Measurements from ENCODE around the gene RCC1. TPM values are rescaled to one million over a fixed set of nuclear protein-coding genes. Genes with fewer than 3 reads are reported as not detected.
A peak's percentile ranks its signal among the peaks of the same experiment; 100 is the strongest.

Gene RCC1
- total and polyA plus RNA-seq, 2 donors (not counting 1 experiment from before 2014, with no cell fraction given), result 16.4 to 63.6 TPM

DNA sequence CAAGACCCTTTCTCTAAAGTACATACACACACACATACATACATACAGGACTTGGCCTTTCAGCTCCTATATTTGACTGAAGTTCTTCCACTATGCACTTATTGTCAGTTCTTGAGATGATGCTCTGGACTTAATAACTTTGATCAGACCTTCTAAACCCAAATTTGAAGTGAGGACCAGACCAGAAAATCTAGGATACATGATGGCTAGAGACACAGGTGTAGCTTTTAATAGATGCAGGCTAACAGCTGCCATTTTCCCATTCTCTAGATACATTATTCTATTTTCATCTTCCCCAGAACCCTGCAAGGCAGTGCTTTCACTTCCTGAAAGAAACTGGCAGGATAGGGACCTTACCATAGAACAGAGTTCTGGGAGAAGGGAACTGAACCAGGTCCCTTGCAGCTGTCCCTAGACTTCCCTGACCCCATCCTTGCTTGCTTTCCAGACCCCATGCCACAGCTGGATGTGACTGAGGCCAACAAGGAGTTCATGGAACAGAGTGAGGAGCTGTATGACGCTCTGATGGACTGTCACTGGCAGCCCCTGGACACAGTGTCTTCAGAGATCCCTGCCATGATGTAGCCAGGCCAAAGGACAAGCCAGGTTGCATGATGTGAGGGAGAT, 71.3 kb downstream of the RCC1 start:
- Histone ChIP-seq H2AFZ (ENCODE audit: low read length) (no peak overlapping the region), H3K27ac (ENCODE audit: insufficient read depth, low read length) (no peak overlapping the region), H4K20me1 (ENCODE audit: control insufficient read depth, extremely low read depth, insufficient read depth, low read length) (peaks cover 3% of the 10 kb centered on the region), H3K36me3 (ENCODE audit: control insufficient read depth, insufficient read depth, low read length) (peaks cover 13% of the 10 kb centered on the region), H3K4me1 (ENCODE audit: control insufficient read depth, extremely low read depth, insufficient read depth, low read length) (peaks cover 10% of the 10 kb centered on the region), H3K4me3 (replicated peaks in 1 of 4; ENCODE audit: control extremely low read depth in 1 of 4, insufficient read depth in 1 of 4, low read depth in 3 of 4, low read length in 4 of 4) (no peak overlapping the region), H3K9ac (ENCODE audit: insufficient read depth, low read length) (no peak overlapping the region), H3K4me2 (ENCODE audit: extremely low read depth, insufficient read depth, low read length) (no peak overlapping the region), H3K27me3 (ENCODE audit: control insufficient read depth, insufficient read depth, low read length) (no peaks in the 10 kb centered on the region), H3K79me2 (ENCODE audit: control insufficient read depth, insufficient read depth, low read length) (peaks cover 31% of the 10 kb centered on the region), H3K9me3 (ENCODE audit: control insufficient read depth, insufficient read depth, low read depth, low read length) (no peaks in the 10 kb centered on the region)
- TF ChIP-seq, protein P1, sequence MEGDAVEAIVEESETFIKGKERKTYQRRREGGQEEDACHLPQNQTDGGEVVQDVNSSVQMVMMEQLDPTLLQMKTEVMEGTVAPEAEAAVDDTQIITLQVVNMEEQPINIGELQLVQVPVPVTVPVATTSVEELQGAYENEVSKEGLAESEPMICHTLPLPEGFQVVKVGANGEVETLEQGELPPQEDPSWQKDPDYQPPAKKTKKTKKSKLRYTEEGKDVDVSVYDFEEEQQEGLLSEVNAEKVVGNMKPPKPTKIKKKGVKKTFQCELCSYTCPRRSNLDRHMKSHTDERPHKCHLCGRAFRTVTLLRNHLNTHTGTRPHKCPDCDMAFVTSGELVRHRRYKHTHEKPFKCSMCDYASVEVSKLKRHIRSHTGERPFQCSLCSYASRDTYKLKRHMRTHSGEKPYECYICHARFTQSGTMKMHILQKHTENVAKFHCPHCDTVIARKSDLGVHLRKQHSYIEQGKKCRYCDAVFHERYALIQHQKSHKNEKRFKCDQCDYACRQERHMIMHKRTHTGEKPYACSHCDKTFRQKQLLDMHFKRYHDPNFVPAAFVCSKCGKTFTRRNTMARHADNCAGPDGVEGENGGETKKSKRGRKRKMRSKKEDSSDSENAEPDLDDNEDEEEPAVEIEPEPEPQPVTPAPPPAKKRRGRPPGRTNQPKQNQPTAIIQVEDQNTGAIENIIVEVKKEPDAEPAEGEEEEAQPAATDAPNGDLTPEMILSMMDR (conservative IDR thresholded peaks at IDR 0.05 in 1 of 2, IDR thresholded peaks at IDR 0.05 in 1 of 2; ENCODE audit: low read depth in 1 of 2, low read length in 2 of 2), result no peak
- TF ChIP-seq EZH2 (IDR thresholded peaks at IDR 0.05; ENCODE audit: low read length, missing control alignments), result no peak
- DNase-seq (ENCODE audit: low read depth in 2 of 2), result no peak

DNA sequence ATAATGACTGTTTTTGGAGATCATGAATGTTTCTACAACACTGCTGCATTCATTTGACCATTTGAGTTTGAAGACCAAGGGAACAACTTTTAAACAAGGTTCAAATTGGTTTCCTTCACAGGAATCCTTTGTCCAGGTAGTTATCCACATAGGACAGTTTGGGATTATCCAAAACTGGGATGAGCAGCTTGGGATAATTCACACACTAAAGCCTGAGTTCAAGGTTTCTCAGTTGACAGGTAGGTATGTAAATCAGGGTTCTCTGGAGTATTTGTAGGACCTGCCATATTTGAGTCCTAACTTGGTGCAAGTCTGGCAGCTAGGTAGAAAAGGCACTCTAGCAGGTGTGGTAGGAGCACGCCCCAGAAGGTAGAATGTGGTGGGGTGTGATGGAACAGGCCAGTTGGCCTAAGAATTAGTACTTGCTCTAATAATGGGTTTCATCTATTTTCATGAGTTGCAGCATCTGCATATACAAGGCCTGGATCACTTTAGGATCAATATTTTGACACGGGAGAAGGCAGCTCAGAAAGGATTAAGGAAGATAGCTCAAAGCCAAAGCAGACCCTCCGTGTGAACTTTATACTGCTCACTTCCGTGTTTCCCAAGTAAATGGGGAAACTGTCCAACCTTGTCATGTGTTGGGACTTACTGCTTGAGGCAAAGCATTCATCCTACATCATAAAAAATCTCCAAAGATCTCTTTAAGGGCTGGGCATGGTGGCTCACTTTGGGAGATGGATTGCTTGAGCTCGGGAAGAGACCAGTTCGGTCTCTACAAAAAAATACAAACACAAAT, 72.1 kb downstream of the RCC1 start:
- no peak for TF ChIP-seq EZH2 (IDR thresholded peaks at IDR 0.05; ENCODE audit: low read length, missing control alignments)
- TF ChIP-seq, protein P1 (conservative IDR thresholded peaks at IDR 0.05 in 1 of 2, IDR thresholded peaks at IDR 0.05 in 1 of 2; ENCODE audit: low read depth in 1 of 2, low read length in 2 of 2), result no peak
- Histone ChIP-seq H2AFZ (ENCODE audit: low read length) (no peak overlapping the region), H3K4me3 (replicated peaks in 1 of 4; ENCODE audit: control extremely low read depth in 1 of 4, insufficient read depth in 1 of 4, low read depth in 3 of 4, low read length in 4 of 4) (no peak overlapping the region), H3K27me3 (ENCODE audit: control insufficient read depth, insufficient read depth, low read length) (no peaks in the 10 kb centered on the region), H3K79me2 (ENCODE audit: control insufficient read depth, insufficient read depth, low read length) (peaks cover 31% of the 10 kb centered on the region), H3K9me3 (ENCODE audit: control insufficient read depth, insufficient read depth, low read depth, low read length) (no peaks in the 10 kb centered on the region), H4K20me1 (ENCODE audit: control insufficient read depth, extremely low read depth, insufficient read depth, low read length) (peaks cover 3% of the 10 kb centered on the region), H3K36me3 (ENCODE audit: control insufficient read depth, insufficient read depth, low read length) (peaks cover 13% of the 10 kb centered on the region), H3K4me1 (ENCODE audit: control insufficient read depth, extremely low read depth, insufficient read depth, low read length) (peaks cover 12% of the 10 kb centered on the region), H3K9ac (ENCODE audit: insufficient read depth, low read length) (no peak overlapping the region), H3K4me2 (ENCODE audit: extremely low read depth, insufficient read depth, low read length) (no peak overlapping the region), H3K27ac (ENCODE audit: insufficient read depth, low read length) (no peak overlapping the region)
- no peak for DNase-seq (ENCODE audit: low read depth in 2 of 2)

DNA sequence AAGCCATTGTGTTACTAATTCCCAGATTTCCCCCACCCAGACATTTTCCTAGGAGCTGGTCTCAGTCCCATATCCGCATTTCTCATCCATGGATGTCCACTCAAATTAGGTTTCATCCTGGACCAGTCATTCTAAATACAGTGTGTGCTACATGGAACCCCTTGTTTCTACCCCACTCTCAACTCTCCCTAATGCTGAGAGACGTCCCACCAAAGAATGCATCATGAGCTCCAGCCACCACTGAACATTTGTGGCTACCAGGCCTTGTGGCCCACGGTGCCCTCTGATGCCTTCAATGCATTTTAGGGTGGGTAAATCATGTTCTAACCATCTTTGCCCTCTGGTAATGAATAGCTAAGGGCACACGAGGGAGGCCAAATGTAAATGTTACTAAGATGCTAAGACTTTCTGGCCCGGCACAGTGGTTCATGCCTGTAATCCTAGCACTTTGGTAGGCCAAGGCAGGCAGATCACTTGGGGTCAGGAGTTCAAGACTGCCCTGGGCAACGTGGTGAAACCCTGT, 72.9 kb downstream of the RCC1 start:
- Histone ChIP-seq H3K27ac (ENCODE audit: insufficient read depth, low read length) (peak overlapping the region; percentile 22), H3K9ac (ENCODE audit: insufficient read depth, low read length) (no peak overlapping the region), H3K4me3 (replicated peaks in 1 of 4; ENCODE audit: control extremely low read depth in 1 of 4, insufficient read depth in 1 of 4, low read depth in 3 of 4, low read length in 4 of 4) (no peak overlapping the region), H4K20me1 (ENCODE audit: control insufficient read depth, extremely low read depth, insufficient read depth, low read length) (peaks cover 3% of the 10 kb centered on the region), H3K36me3 (ENCODE audit: control insufficient read depth, insufficient read depth, low read length) (peaks cover 13% of the 10 kb centered on the region), H3K4me2 (ENCODE audit: extremely low read depth, insufficient read depth, low read length) (no peak overlapping the region), H3K4me1 (ENCODE audit: control insufficient read depth, extremely low read depth, insufficient read depth, low read length) (peaks cover 12% of the 10 kb centered on the region), H2AFZ (ENCODE audit: low read length) (no peak overlapping the region), H3K9me3 (ENCODE audit: control insufficient read depth, insufficient read depth, low read depth, low read length) (no peaks in the 10 kb centered on the region), H3K79me2 (ENCODE audit: control insufficient read depth, insufficient read depth, low read length) (peaks cover 31% of the 10 kb centered on the region), H3K27me3 (ENCODE audit: control insufficient read depth, insufficient read depth, low read length) (no peaks in the 10 kb centered on the region)
- no peak for DNase-seq (ENCODE audit: low read depth in 2 of 2)
- TF ChIP-seq, protein P1 (conservative IDR thresholded peaks at IDR 0.05 in 1 of 2, IDR thresholded peaks at IDR 0.05 in 1 of 2; ENCODE audit: low read depth in 1 of 2, low read length in 2 of 2), result no peak
- no peak for TF ChIP-seq EZH2 (IDR thresholded peaks at IDR 0.05; ENCODE audit: low read length, missing control alignments)

Data from fibroblast of lung (primary cell).